Measurements from ENCODE around the gene CADM2. TPM values are rescaled to one million over a fixed set of nuclear protein-coding genes. Genes with fewer than 3 reads are reported as not detected.

Gene CADM2
- total RNA-seq, 1 donor from 2014 or later, result 4.2 TPM

DNA sequence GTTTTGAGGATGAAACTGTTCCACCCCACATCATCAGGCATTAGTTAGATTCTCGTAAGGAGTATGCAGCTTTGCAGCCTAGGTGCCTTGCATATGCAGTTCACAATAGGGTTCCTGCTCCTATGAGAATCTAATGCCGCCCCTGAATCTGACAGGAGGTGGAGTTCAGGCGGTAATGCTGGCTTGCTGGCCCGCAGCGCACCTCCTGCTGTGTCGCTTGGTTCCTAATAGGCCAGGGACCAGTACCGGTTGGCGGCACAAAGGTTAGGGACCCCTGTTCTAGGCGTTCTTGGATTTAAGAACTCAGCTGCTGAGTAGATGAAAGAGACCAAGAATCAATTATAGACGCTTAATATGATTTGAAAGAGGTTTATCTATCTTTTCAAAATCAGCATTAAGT lies 595.4 kb downstream of the CADM2 start:
- Histone ChIP-seq H3K27me3 (ENCODE audit: control insufficient read depth in 3 of 3, insufficient read depth in 3 of 3, low read length in 3 of 3) (no peaks in the 10 kb centered on the region), H3K27ac (ENCODE audit: low read depth, low read length) (no peak overlapping the region), H3K4me3 (ENCODE audit: low read length in 3 of 3) (no peak overlapping the region), H3K4me1 (ENCODE audit: control insufficient read depth in 3 of 3, insufficient read depth in 3 of 3, low read length in 3 of 3) (no peaks in the 10 kb centered on the region), H3K9ac (ENCODE audit: low read depth in 1 of 3, low read length in 3 of 3) (no peak overlapping the region), H3K36me3 (ENCODE audit: control insufficient read depth in 3 of 3, insufficient read depth in 3 of 3, low read length in 3 of 3) (no peaks in the 10 kb centered on the region), H3K9me3 (ENCODE audit: control insufficient read depth in 3 of 3, low read length in 3 of 3) (no peaks in the 10 kb centered on the region)

DNA sequence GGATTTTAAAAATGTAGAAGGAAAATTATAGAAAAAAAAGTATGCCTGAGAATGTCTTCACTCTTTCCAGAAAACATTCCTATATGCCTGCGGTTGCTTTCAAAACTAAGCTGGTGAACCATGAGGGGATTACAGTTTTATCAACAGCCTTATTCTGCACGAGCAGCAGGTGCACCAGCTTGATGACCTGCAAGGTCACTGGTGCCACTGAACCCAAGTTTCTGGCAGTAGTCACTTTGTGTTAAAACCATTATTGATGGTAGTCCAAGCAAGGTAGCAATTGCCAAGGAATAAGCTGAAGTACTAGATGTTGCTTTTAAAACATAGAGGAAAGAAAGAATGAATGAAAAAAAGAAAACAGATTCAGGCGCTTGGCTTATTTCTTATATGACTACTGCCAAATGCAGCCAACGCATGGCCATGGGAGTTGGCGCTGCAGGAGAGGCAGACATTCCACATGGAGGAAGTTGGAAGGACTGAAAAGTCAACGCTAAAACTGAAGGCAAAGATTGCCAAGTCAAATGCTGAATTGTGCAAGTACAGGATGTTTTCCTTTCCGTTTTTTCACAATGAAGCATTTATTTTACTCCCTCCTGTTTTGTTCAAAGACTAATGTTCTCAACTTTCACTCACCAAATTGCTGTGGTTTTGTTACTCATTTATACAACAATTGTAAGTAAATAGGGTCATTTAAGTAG lies 601.4 kb downstream of the CADM2 start:
- no peaks in the 10 kb centered on the region for H3K27me3 ChIP-seq (ENCODE audit: control insufficient read depth in 3 of 3, insufficient read depth in 3 of 3, low read length in 3 of 3)
- H3K4me1 ChIP-seq (ENCODE audit: control insufficient read depth in 3 of 3, insufficient read depth in 3 of 3, low read length in 3 of 3), result peaks cover 0 to 2% (median 0%) of the 10 kb centered on the region in 3 donors
- no peak overlapping the region for H3K27ac ChIP-seq (ENCODE audit: low read depth, low read length)
- no peaks in the 10 kb centered on the region for H3K9me3 ChIP-seq (ENCODE audit: control insufficient read depth in 3 of 3, low read length in 3 of 3)
- no peak overlapping the region for H3K4me3 ChIP-seq (ENCODE audit: low read length in 3 of 3)
- no peaks in the 10 kb centered on the region for H3K36me3 ChIP-seq (ENCODE audit: control insufficient read depth in 3 of 3, insufficient read depth in 3 of 3, low read length in 3 of 3)
- H3K9ac ChIP-seq (ENCODE audit: low read depth in 1 of 3, low read length in 3 of 3), result no peak overlapping the region

DNA sequence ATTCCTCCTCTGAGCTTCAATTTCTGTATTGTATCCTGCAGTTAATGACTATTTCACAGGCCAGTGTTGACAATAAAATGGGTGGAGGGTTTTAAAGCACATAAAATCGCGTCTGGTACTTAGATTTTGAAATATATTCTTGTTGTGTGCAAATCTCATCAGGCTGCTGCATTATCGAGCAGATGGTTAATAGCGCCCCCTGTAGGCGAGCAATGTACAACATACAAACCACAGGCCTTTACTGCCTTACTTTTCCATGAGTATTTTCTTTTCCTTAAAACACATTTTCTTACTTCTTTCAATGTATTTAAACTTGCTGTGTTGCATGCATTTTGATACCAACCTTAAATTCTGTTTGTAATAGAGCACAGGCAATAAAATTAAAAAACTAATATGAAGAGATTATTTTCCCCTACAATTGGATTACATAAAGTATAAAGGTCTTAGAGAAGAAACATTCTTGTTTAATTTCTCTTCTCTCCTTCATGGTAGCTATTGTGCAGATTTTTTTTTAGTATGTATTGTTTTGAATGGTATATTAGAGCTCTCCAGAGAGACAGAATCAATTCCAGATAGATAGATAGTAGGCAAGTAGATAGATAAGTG lies 608.4 kb downstream of the CADM2 start:
- Histone ChIP-seq H3K9me3 (ENCODE audit: control insufficient read depth in 3 of 3, low read length in 3 of 3) (no peaks in the 10 kb centered on the region), H3K4me3 (ENCODE audit: low read length in 3 of 3) (no peak overlapping the region), H3K27me3 (ENCODE audit: control insufficient read depth in 3 of 3, insufficient read depth in 3 of 3, low read length in 3 of 3) (no peaks in the 10 kb centered on the region), H3K27ac (ENCODE audit: low read depth, low read length) (no peak overlapping the region), H3K36me3 (ENCODE audit: control insufficient read depth in 3 of 3, insufficient read depth in 3 of 3, low read length in 3 of 3) (no peaks in the 10 kb centered on the region), H3K4me1 (ENCODE audit: control insufficient read depth in 3 of 3, insufficient read depth in 3 of 3, low read length in 3 of 3) (no peaks in the 10 kb centered on the region), H3K9ac (ENCODE audit: low read depth in 1 of 3, low read length in 3 of 3) (no peak overlapping the region)

DNA sequence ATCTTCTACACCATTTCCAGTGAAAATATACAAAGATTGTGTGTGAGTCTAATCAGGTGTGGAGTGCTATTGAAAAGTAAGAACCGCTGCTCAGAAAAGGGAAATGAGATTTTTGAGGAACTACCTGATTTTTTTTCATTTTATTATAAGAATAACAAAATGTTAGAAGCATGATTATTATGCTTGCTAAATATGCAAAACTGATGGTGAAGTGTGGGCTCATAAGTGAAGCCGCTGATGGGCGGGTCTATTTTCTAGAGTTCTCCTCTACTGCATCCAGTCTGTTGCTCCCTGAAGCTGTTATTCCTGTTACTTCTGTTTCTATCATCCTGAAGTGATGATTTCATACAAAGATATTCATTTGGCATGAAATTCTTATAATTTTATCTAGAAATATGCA lies 612.0 kb downstream of the CADM2 start:
- H3K4me1 ChIP-seq (ENCODE audit: control insufficient read depth in 3 of 3, insufficient read depth in 3 of 3, low read length in 3 of 3), result no peaks in the 10 kb centered on the region
- H3K36me3 ChIP-seq (ENCODE audit: control insufficient read depth in 3 of 3, insufficient read depth in 3 of 3, low read length in 3 of 3), result no peaks in the 10 kb centered on the region
- H3K9me3 ChIP-seq (ENCODE audit: control insufficient read depth in 3 of 3, low read length in 3 of 3), result no peaks in the 10 kb centered on the region
- H3K4me3 ChIP-seq (ENCODE audit: low read length in 3 of 3), result no peak overlapping the region
- no peaks in the 10 kb centered on the region for H3K27me3 ChIP-seq (ENCODE audit: control insufficient read depth in 3 of 3, insufficient read depth in 3 of 3, low read length in 3 of 3)
- H3K27ac ChIP-seq (ENCODE audit: low read depth, low read length), result no peak overlapping the region
- no peak overlapping the region for H3K9ac ChIP-seq (ENCODE audit: low read depth in 1 of 3, low read length in 3 of 3)

DNA sequence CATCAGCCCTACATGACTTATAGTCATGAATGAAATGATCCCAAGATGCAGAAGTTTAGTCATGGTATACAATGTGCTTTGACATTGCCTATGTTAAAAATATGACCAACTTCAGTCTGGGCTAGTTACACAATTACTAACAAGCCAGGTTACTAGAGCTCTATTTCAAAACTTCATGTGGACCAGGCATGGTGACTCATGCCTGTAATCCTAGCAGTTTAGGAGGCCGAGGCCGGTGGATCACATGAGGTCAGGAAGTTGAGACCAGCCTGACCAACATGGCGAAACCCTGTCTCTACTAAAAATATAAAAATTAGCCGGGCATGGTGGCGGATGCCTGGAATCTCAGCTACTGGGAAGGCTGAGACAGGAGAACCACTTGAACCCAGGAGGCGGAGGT lies 613.0 kb downstream of the CADM2 start:
- Histone ChIP-seq H3K4me1 (ENCODE audit: control insufficient read depth in 3 of 3, insufficient read depth in 3 of 3, low read length in 3 of 3) (no peaks in the 10 kb centered on the region), H3K36me3 (ENCODE audit: control insufficient read depth in 3 of 3, insufficient read depth in 3 of 3, low read length in 3 of 3) (no peaks in the 10 kb centered on the region), H3K27ac (ENCODE audit: low read depth, low read length) (no peak overlapping the region), H3K9ac (ENCODE audit: low read depth in 1 of 3, low read length in 3 of 3) (no peak overlapping the region), H3K27me3 (ENCODE audit: control insufficient read depth in 3 of 3, insufficient read depth in 3 of 3, low read length in 3 of 3) (no peaks in the 10 kb centered on the region), H3K9me3 (ENCODE audit: control insufficient read depth in 3 of 3, low read length in 3 of 3) (no peaks in the 10 kb centered on the region), H3K4me3 (ENCODE audit: low read length in 3 of 3) (no peak overlapping the region)

DNA sequence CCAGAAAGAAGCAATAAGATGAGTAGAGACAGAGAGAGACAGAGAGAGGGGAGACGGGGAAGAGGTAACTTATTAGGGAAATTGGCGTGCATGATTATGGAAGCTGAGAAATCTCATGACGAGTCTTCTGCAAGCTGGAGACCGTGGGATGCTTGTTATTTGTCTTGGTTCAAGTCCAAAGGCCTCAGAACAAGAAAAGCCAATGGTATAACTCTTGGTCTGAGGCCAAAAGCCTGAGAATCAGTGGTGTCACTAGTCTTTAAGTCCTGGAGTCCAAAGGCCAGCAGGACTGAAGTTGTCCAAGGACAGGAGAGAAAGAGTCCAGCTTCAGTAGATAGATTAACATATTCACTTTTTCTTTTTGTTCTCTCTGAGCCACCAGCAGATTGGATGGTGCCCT lies 613.6 kb downstream of the CADM2 start:
- Histone ChIP-seq H3K4me1 (ENCODE audit: control insufficient read depth in 3 of 3, insufficient read depth in 3 of 3, low read length in 3 of 3) (no peaks in the 10 kb centered on the region), H3K27ac (ENCODE audit: low read depth, low read length) (no peak overlapping the region), H3K27me3 (ENCODE audit: control insufficient read depth in 3 of 3, insufficient read depth in 3 of 3, low read length in 3 of 3) (no peaks in the 10 kb centered on the region), H3K4me3 (ENCODE audit: low read length in 3 of 3) (no peak overlapping the region), H3K9ac (ENCODE audit: low read depth in 1 of 3, low read length in 3 of 3) (no peak overlapping the region), H3K36me3 (ENCODE audit: control insufficient read depth in 3 of 3, insufficient read depth in 3 of 3, low read length in 3 of 3) (no peaks in the 10 kb centered on the region), H3K9me3 (ENCODE audit: control insufficient read depth in 3 of 3, low read length in 3 of 3) (no peaks in the 10 kb centered on the region)

DNA sequence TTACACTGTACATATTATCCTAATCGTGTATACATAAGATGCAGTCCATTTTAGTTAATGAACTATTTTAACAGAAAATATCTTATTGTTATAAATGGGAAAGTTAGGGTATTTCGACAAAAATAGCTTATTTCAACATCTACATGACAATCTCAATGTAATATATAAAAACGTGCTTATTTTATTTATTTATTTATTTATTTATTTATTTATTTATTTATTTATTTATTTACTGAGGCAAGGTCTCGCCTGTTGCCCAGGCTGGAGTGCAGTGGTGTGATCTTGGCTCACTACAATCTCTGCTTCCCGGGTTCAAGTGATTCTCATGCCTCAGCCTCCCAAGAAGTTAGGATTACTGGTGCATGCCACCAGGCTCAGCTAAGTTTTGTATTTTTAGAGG lies 614.2 kb downstream of the CADM2 start:
- no peak overlapping the region for H3K27ac ChIP-seq (ENCODE audit: low read depth, low read length)
- no peak overlapping the region for H3K9ac ChIP-seq (ENCODE audit: low read depth in 1 of 3, low read length in 3 of 3)
- H3K36me3 ChIP-seq (ENCODE audit: control insufficient read depth in 3 of 3, insufficient read depth in 3 of 3, low read length in 3 of 3), result no peaks in the 10 kb centered on the region
- no peaks in the 10 kb centered on the region for H3K27me3 ChIP-seq (ENCODE audit: control insufficient read depth in 3 of 3, insufficient read depth in 3 of 3, low read length in 3 of 3)
- H3K4me3 ChIP-seq (ENCODE audit: low read length in 3 of 3), result no peak overlapping the region
- no peaks in the 10 kb centered on the region for H3K9me3 ChIP-seq (ENCODE audit: control insufficient read depth in 3 of 3, low read length in 3 of 3)
- no peaks in the 10 kb centered on the region for H3K4me1 ChIP-seq (ENCODE audit: control insufficient read depth in 3 of 3, insufficient read depth in 3 of 3, low read length in 3 of 3)

DNA sequence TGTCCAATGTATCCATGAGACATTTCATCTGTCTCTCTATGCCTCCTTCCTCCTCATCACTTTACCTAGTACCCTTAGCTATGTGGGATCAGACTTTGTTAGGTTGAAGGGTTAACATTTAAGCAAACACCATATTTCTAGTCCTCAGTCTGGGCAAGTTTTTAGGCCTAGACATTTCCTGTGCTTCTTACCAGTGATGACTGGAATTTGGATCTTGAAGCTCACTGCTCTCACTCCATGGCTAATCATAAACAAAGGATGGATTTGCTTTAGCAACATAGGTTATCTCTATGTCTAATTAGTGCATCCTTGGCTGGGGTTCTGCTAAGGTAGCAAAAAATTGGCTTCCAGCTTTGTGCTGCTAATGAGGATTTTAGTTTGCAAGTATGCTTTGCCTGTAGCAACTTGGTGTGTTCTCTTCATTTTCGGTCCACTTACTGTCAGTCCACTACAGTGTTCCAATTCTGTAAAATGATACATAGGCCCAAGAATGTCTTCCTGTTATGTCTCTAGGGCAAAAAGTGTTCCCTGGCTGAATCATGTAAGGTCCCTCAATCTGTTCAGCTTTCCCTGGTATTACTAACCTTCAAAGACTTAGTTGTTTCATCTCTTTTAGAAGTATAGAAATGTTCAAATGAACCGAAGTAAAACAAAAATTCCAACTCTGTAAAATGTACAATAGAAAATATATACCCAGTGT lies 615.4 kb downstream of the CADM2 start:
- no peak overlapping the region for H3K9ac ChIP-seq (ENCODE audit: low read depth in 1 of 3, low read length in 3 of 3)
- H3K4me1 ChIP-seq (ENCODE audit: control insufficient read depth in 3 of 3, insufficient read depth in 3 of 3, low read length in 3 of 3), result no peaks in the 10 kb centered on the region
- H3K36me3 ChIP-seq (ENCODE audit: control insufficient read depth in 3 of 3, insufficient read depth in 3 of 3, low read length in 3 of 3), result no peaks in the 10 kb centered on the region
- H3K27me3 ChIP-seq (ENCODE audit: control insufficient read depth in 3 of 3, insufficient read depth in 3 of 3, low read length in 3 of 3), result no peaks in the 10 kb centered on the region
- H3K4me3 ChIP-seq (ENCODE audit: low read length in 3 of 3), result no peak overlapping the region
- no peaks in the 10 kb centered on the region for H3K9me3 ChIP-seq (ENCODE audit: control insufficient read depth in 3 of 3, low read length in 3 of 3)
- no peak overlapping the region for H3K27ac ChIP-seq (ENCODE audit: low read depth, low read length)

DNA sequence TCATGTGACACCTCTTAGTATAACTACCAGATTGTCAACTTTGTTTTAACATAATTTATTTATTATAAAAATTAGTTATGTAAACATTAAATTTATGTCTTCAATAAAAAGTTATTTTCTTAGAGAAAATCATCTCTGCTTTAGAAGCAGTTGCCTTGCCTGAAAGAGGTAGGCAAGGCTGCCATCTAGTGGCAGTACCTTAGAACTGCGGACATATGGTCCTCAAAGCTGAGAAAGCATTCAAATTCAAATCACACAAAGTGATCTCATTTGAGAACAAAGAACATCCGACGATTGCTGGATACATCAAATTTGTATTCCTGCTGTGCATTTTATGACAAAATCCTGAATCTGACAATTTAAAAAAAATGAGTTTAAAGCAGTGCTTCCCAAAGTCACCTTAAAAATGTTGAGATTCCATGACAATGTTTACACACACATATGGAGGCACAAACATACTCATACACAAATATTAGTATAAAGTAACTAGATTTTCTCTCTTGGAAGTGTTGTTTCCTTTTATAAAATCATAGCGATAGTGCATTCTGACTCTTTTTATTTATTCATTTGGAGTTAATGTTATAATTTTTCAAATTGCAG lies 617.4 kb downstream of the CADM2 start:
- Histone ChIP-seq H3K27ac (ENCODE audit: low read depth, low read length) (no peak overlapping the region), H3K4me1 (ENCODE audit: control insufficient read depth in 3 of 3, insufficient read depth in 3 of 3, low read length in 3 of 3) (no peaks in the 10 kb centered on the region), H3K4me3 (ENCODE audit: low read length in 3 of 3) (no peak overlapping the region), H3K9ac (ENCODE audit: low read depth in 1 of 3, low read length in 3 of 3) (no peak overlapping the region), H3K27me3 (ENCODE audit: control insufficient read depth in 3 of 3, insufficient read depth in 3 of 3, low read length in 3 of 3) (no peaks in the 10 kb centered on the region), H3K9me3 (ENCODE audit: control insufficient read depth in 3 of 3, low read length in 3 of 3) (no peaks in the 10 kb centered on the region), H3K36me3 (ENCODE audit: control insufficient read depth in 3 of 3, insufficient read depth in 3 of 3, low read length in 3 of 3) (no peaks in the 10 kb centered on the region)

DNA sequence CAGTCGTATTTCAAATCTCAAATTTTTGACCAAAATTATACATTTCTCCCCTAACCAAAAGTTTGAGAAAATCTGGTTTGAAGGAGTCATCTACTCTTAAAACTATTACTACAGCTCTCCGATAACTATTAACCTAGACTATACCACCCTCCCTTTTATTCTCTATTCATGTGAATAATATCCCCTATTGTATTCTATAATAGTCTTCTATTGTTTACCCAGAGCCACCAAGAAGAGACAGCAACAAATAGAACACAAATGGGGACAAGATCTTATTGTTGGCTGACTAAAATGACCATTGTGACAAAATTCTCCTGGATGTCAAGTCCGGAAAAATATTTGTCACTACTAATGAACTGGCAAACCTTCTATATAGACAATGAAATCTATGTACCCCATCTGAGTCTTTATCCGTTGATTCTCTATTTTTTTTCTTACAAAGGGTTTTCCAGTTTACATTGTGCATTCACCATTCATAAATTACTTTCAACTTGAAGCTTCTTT lies 618.0 kb downstream of the CADM2 start:
- Histone ChIP-seq H3K9me3 (ENCODE audit: control insufficient read depth in 3 of 3, low read length in 3 of 3) (no peaks in the 10 kb centered on the region), H3K9ac (ENCODE audit: low read depth in 1 of 3, low read length in 3 of 3) (no peak overlapping the region), H3K4me3 (ENCODE audit: low read length in 3 of 3) (no peak overlapping the region), H3K4me1 (ENCODE audit: control insufficient read depth in 3 of 3, insufficient read depth in 3 of 3, low read length in 3 of 3) (no peaks in the 10 kb centered on the region), H3K27me3 (ENCODE audit: control insufficient read depth in 3 of 3, insufficient read depth in 3 of 3, low read length in 3 of 3) (no peaks in the 10 kb centered on the region), H3K36me3 (ENCODE audit: control insufficient read depth in 3 of 3, insufficient read depth in 3 of 3, low read length in 3 of 3) (no peaks in the 10 kb centered on the region), H3K27ac (ENCODE audit: low read depth, low read length) (no peak overlapping the region)
